Stomach (tissue), 9 donors: ENCODE measurements around the gene DIPK1C. TPM values are rescaled to one million over a fixed set of nuclear protein-coding genes. Genes with fewer than 3 reads are reported as not detected.

ENCODE experiments used
- DNase-seq, 2 donors: peaks; one replicate each; pipeline versions ENCODE4 v3.0.0 to v3.0.0-alpha.2; 2013 to 2019
- H3K27ac ChIP-seq, 5 donors: fragments of 200-600 bp in 4 of 5; sonication (generic) in 4 of 5; one replicate each; pipeline ENCODE4 v1.5.1; 2013 to 2019; ENCODE audit warnings: mild to moderate bottlenecking in 1 of 5, moderate library complexity in 1 of 5
- H3K27me3 ChIP-seq, 3 donors: fragments of 200-600 bp; sonication (generic); one replicate each; pipeline ENCODE4 v1.5.1; 2017 to 2019; ENCODE audit warnings: mixed run types in 1 of 3
- H3K36me3 ChIP-seq, 4 donors: fragments of 200-600 bp; sonication (generic); 1 replicate in 3 of 4; 2 replicates in 1 of 4; pipeline ENCODE4 v1.5.1; 2016 to 2019
- H3K4me1 ChIP-seq, 4 donors: fragments of 200-600 bp; sonication (generic); one replicate each; pipeline ENCODE4 v1.5.1; 2016 to 2019
- H3K4me3 ChIP-seq, 4 donors: fragments of 200-600 bp; sonication (generic) in 3 of 4; one replicate each; pipeline ENCODE4 v1.5.1; 2016 to 2019; ENCODE audit warnings: mild to moderate bottlenecking in 1 of 4
- H3K9me3 ChIP-seq, 4 donors: fragments of 200-600 bp; sonication (generic); one replicate each; pipeline ENCODE4 v1.5.1; 2016 to 2019
- CTCF ChIP-seq, 7 experiments: fragments of 450-650 bp in 4 of 7; fragments of 200-600 bp in 3 of 7; sonication (generic) in 3 of 7; IDR thresholded peaks; one replicate each; pipeline ENCODE4 v1.5.1; 2016 to 2019; ENCODE audit warnings: antibody characterized with exemption in 7 of 7, control low read depth in 2 of 7, mild to moderate bottlenecking in 1 of 7
- EP300 ChIP-seq: sonication (generic); formaldehyde crosslinking; IDR thresholded peaks from one replicate; pipeline ENCODE4 v1.6.1; 2017; ENCODE audit warnings: antibody characterized with exemption
- POLR2A ChIP-seq, 4 donors: fragments of 450-650 bp; IDR thresholded peaks; one replicate each; pipeline ENCODE4 v1.6.1; 2016; ENCODE audit warnings: antibody characterized with exemption in 4 of 4, control low read depth in 2 of 4, mild to moderate bottlenecking in 1 of 4, moderate library complexity in 1 of 4
- POLR2AphosphoS5 ChIP-seq, 3 donors: sonication (generic); formaldehyde crosslinking; IDR thresholded peaks; one replicate each; pipeline ENCODE4 v1.6.1; 2016; ENCODE audit warnings: antibody characterized with exemption in 3 of 3
- WGBS, 5 donors: extraction: QIAGEN DNeasy Blood & Tissue Kit in 3 of 5; methylation state at CpG; one replicate each; pipeline versions ENCODE4 v1.1.5 to v1.1.7; 2013 to 2018; 5-methylcytosine and 5-hydroxymethylcytosine counted together
- intact Hi-C: fragments of 100-400 bp; cut with DNase I; formaldehyde crosslinking; loops from one replicate; pipeline ENCODE4 v1.15.1; 2023; ENCODE audit warnings: low total_unique reads
- polyA plus RNA-seq, 3 donors: library from polyadenylated mRNA; stranded (reverse); fragments of 200-250 nt; gene quantifications; one replicate each; pipeline ENCODE4 v1.2.3, GENCODE V29; 2013
- total RNA-seq, 5 donors: library from RNA; depleted of rRNA; stranded (reverse); fragments of >200 nt; gene quantifications; one replicate each; pipeline versions ENCODE4 v1.1.0 to v1.2.3, GENCODE V29; 2014 to 2016
- donor health status: healthy with polysubstance abuse.
- donor health status: Bipolar disorder and iron deficiency.
- donor health status: healthy.

The DIPK1C gene
- total and polyA plus RNA-seq, 8 donors: 0.55 to 2.3 (median 1.8) TPM; not detected in 3

- intact Hi-C loops: no loop called here
- 91 to 95% (median 93%) methylated on average over 8 to 9 of the region's 9 CpGs for WGBS, 5 donors
- H3K4me1 ChIP-seq: no peaks in the 10 kb centered on the region
- TF ChIP-seq POLR2A (IDR thresholded peaks at IDR 0.05): no peak
- no peak for TF ChIP-seq POLR2AphosphoS5 (IDR thresholded peaks at IDR 0.05)
- TF ChIP-seq CTCF (IDR thresholded peaks at IDR 0.05): no peak
- no peak for TF ChIP-seq EP300
- H3K27ac ChIP-seq: no peak overlapping the region
- H3K36me3 ChIP-seq: no peaks in the 10 kb centered on the region
- no peak overlapping the region for H3K4me3 ChIP-seq
- H3K27me3 ChIP-seq: peaks cover 0 to 8% (median 0%) of the 10 kb centered on the region in 3 donors
- no peaks in the 10 kb centered on the region for H3K9me3 ChIP-seq
- DNase-seq: no peak
Measured at GRCh38 chr18:74440808-74441427, 16.2 kb downstream of the DIPK1C start.

GRCh38 chr18:74438091-74438490 is 19.0 kb downstream of the DIPK1C start:
- no peaks in the 10 kb centered on the region for H3K4me1 ChIP-seq
- DNase-seq: no peak
- no peaks in the 10 kb centered on the region for H3K9me3 ChIP-seq
- intact Hi-C loops: no loop called here
- H3K36me3 ChIP-seq: no peaks in the 10 kb centered on the region
- H3K27me3 ChIP-seq: peaks cover 0 to 5% (median 0%) of the 10 kb centered on the region in 3 donors
- 87 to 96% (median 94%) methylated on average over 6 of the region's 6 CpGs for WGBS, 5 donors
- TF ChIP-seq EP300: no peak
- TF ChIP-seq CTCF (IDR thresholded peaks at IDR 0.05): no peak
- TF ChIP-seq POLR2AphosphoS5 (IDR thresholded peaks at IDR 0.05): no peak
- no peak for TF ChIP-seq POLR2A (IDR thresholded peaks at IDR 0.05)
- H3K4me3 ChIP-seq: no peak overlapping the region
- H3K27ac ChIP-seq: no peak overlapping the region

GRCh38 chr18:74436158-74436769 is 20.8 kb downstream of the DIPK1C start:
- Histone ChIP-seq H3K27ac (no peak overlapping the region), H3K27me3 (peaks cover 0 to 5% (median 0%) of the 10 kb centered on the region in 3 donors), H3K36me3 (no peaks in the 10 kb centered on the region), H3K4me3 (no peak overlapping the region), H3K4me1 (no peaks in the 10 kb centered on the region), H3K9me3 (no peaks in the 10 kb centered on the region)
- DNase-seq: no peak
- intact Hi-C loops: no loop called here
- no peak for TF ChIP-seq CTCF (IDR thresholded peaks at IDR 0.05)
- no peak for TF ChIP-seq EP300
- no peak for TF ChIP-seq POLR2AphosphoS5 (IDR thresholded peaks at IDR 0.05)
- 77 to 86% (median 82%) methylated on average over 13 to 14 of the region's 14 CpGs for WGBS, 5 donors

- no peak overlapping the region for H3K27ac ChIP-seq
- no peak for DNase-seq
- H3K27me3 ChIP-seq: peaks cover 0 to 5% (median 0%) of the 10 kb centered on the region in 3 donors
- no peak overlapping the region for H3K4me3 ChIP-seq
- intact Hi-C loops: no loop called here
- WGBS, 5 donors: 77 to 93% (median 84%) methylated on average over 4 of the region's 4 CpGs
- no peaks in the 10 kb centered on the region for H3K9me3 ChIP-seq
- TF ChIP-seq POLR2AphosphoS5 (IDR thresholded peaks at IDR 0.05): no peak
- no peak for TF ChIP-seq EP300
- no peak for TF ChIP-seq POLR2A (IDR thresholded peaks at IDR 0.05)
- TF ChIP-seq CTCF (IDR thresholded peaks at IDR 0.05): no peak
- H3K4me1 ChIP-seq: no peaks in the 10 kb centered on the region
- no peaks in the 10 kb centered on the region for H3K36me3 ChIP-seq
Measured at GRCh38 chr18:74435740-74436139, 21.4 kb downstream of the DIPK1C start.
